ENCODE measurements around the gene FAM135A. TPM values are rescaled to one million over a fixed set of nuclear protein-coding genes. Genes with fewer than 3 reads are reported as not detected.

The FAM135A gene
- total and polyA plus RNA-seq, 2 of the 8 experiments (the other 6 are each of a cell fraction or from before 2014, with no cell fraction given) = 17.4 to 35.7 TPM

GRCh38 chr6:70413992-70414494 lies 735 bp downstream of the FAM135A start:
- ChIA-PET POLR2A (ENCODE audit: partially characterized antibody) (interaction anchor here (0.7 to 2.2 kb wide), 7 partner anchors 8 to 173 kb away, joined by 3 to 17 read pairs (median 5); no protein-coding TSS in a partner anchor), CTCF (ENCODE audit: partially characterized antibody) (interaction anchor here (0.8 to 1.0 kb wide), 3 partner anchors 17 to 68 kb away, joined by 3 to 4 read pairs (median 4); no protein-coding TSS in a partner anchor)
- peaks cover 6 to 51% of the 10 kb centered on the region in 2 experiments for H3K79me2 ChIP-seq (ENCODE audit: control insufficient read depth in 1 of 2, insufficient read depth in 2 of 2, low read length in 2 of 2)
- H3K4ac ChIP-seq (replicated peaks; ENCODE audit: insufficient read length, low read depth, low read length) = no peak overlapping the region
- H4K5ac ChIP-seq (ENCODE audit: insufficient read length, low read depth, low read length) = no peak overlapping the region
- no peak overlapping the region for H3K14ac ChIP-seq (ENCODE audit: insufficient read length)
- 3% methylated on average over 20 of the region's 20 CpGs; no CpG with 5 or more reads in 1 of the 2 experiments for WGBS, 2 experiments (ENCODE audit: extremely low coverage in 1 of 2, insufficient coverage in 1 of 2, insufficient read length in 1 of 2, insufficient replicate concordance in 2 of 2, low coverage in 1 of 2, low lambda C conversion rate in 2 of 2, missing lambda C conversion rate in 1 of 2)
- no peak overlapping the region for H3K18ac ChIP-seq (ENCODE audit: extremely low read depth, low read length)
- peak overlapping the region; percentile 90 to 98 (median 95) for H3K9ac ChIP-seq (replicated peaks in 1 of 4; ENCODE audit: extremely low read depth in 1 of 4, low read depth in 3 of 4, low read length in 3 of 4)
- H3K4me1 ChIP-seq (replicated peaks in 1 of 4; ENCODE audit: control insufficient read depth in 3 of 4, insufficient read depth in 4 of 4, low read length in 3 of 4) = no peaks in the 10 kb centered on the region; a peak in 1 of 7 replicates
- no peak overlapping the region for H2BK20ac ChIP-seq (ENCODE audit: low read length)
- peak overlapping the region; percentile 91 to 100 (median 99) for H3K4me3 ChIP-seq (ENCODE audit: extremely low read depth in 1 of 4, insufficient read depth in 2 of 4, low read depth in 3 of 4, low read length in 4 of 4)
- no peak overlapping the region for H3K23ac ChIP-seq (ENCODE audit: insufficient read length)
- peaks cover 0 to 12% (median 4%) of the 10 kb centered on the region in 4 experiments; a peak in 2 of 8 replicates for H3K36me3 ChIP-seq (ENCODE audit: control insufficient read depth in 2 of 4, insufficient read depth in 4 of 4, low read length in 3 of 4)
- peak overlapping the region; percentile 46; the same call in 1 of the 2 replicates for H2BK15ac ChIP-seq (ENCODE audit: low read length)
- H4K20me1 ChIP-seq (replicated peaks in 1 of 2; ENCODE audit: control insufficient read depth in 1 of 2, insufficient read depth in 2 of 2, low read length in 2 of 2) = no peaks in the 10 kb centered on the region
- peak overlapping the region; percentile 95 for H4K8ac ChIP-seq (ENCODE audit: extremely low read depth, insufficient read depth, low read length)
- H3K56ac ChIP-seq (replicated peaks; ENCODE audit: insufficient read length, low read depth, low read length) = no peak overlapping the region
- peak overlapping the region; percentile 81 to 92 for H3K4me2 ChIP-seq (ENCODE audit: insufficient read depth in 1 of 2, low read depth in 2 of 2, low read length in 2 of 2)
- H2AFZ ChIP-seq (ENCODE audit: low read length) = peak overlapping the region; percentile 90
- H3K79me1 ChIP-seq (ENCODE audit: low read depth, low read length) = peaks cover 4% of the 10 kb centered on the region; the same call in 1 of the 2 replicates
- H3K9me3 ChIP-seq (ENCODE audit: insufficient read depth in 2 of 2, low read depth in 1 of 2, low read length in 1 of 2) = no peaks in the 10 kb centered on the region
- no peak for FAIRE-seq
- peaks cover 7% of the 10 kb centered on the region; the same call in 1 of the 2 replicates for H3K23me2 ChIP-seq (ENCODE audit: low read depth, low read length)
- H2AK5ac ChIP-seq (ENCODE audit: low read depth, low read length) = no peak overlapping the region
- H4K91ac ChIP-seq (replicated peaks; ENCODE audit: insufficient read length, low read length) = no peak overlapping the region
- no peak overlapping the region for H2BK120ac ChIP-seq (replicated peaks; ENCODE audit: low read depth, low read length)
- peak overlapping the region; percentile 75 for H2BK5ac ChIP-seq (ENCODE audit: low read depth, low read length)
- peak overlapping the region; percentile 33; the same call in 1 of the 2 replicates for H2BK12ac ChIP-seq (ENCODE audit: low read depth, low read length)
- DNase-seq (ENCODE audit: low read depth in 1 of 2, low spot score in 2 of 2) = no peak
- peak overlapping the region; percentile 81 for H3K27ac ChIP-seq (ENCODE audit: low read depth, low read length)
- TF ChIP-seq MAX (IDR thresholded peaks at IDR 0.05) = peak; percentile 45; the same call in 1 of the 2 replicates
- TF ChIP-seq KDM4A (IDR thresholded peaks at IDR 0.05; ENCODE audit: low read depth, low read length, severe bottlenecking) = peak; percentile 87
- 0 out of 2 replicates have a peak, but pooled peaks have one; percentile 1 for TF ChIP-seq TAF1 (IDR thresholded peaks at IDR 0.05; ENCODE audit: low read depth, low read length)
- peak; percentile 5; the same call in 1 of the 2 replicates for TF ChIP-seq PHF8 (conservative IDR thresholded peaks at IDR 0.05; ENCODE audit: low read depth, low read length)
- TF ChIP-seq RBBP5 (IDR thresholded peaks at IDR 0.05; ENCODE audit: borderline replicate concordance, low read depth, low read length) = peak; percentile 80; the same call in 1 of the 2 replicates
- TF ChIP-seq ATF3 (IDR thresholded peaks at IDR 0.05; ENCODE audit: insufficient read depth, low read depth, low read length) = no peak
- TF ChIP-seq ASH2L (IDR thresholded peaks at IDR 0.05; ENCODE audit: low read length) = peak; percentile 44
- TF ChIP-seq SAP30 (IDR thresholded peaks at IDR 0.05; ENCODE audit: insufficient read depth, insufficient replicate concordance, low read length) = peak; percentile 68
- no peak for TF ChIP-seq TCF12 (IDR thresholded peaks at IDR 0.05; ENCODE audit: low read depth, low read length)
- H3K27me3 ChIP-seq (replicated peaks in 1 of 4; ENCODE audit: control insufficient read depth in 3 of 4, extremely low read depth in 1 of 4, insufficient read depth in 3 of 4, low read length in 3 of 4) = no peaks in the 10 kb centered on the region

Measured in H1 (cell line).